ENCODE data around the gene FBLN7.
"Not testable (repeated sequence)": the region's sequence is repeated elsewhere in the genome, so short reads cannot be mapped to it uniquely, and the experiment has no call there.

Gene FBLN7

DNA sequence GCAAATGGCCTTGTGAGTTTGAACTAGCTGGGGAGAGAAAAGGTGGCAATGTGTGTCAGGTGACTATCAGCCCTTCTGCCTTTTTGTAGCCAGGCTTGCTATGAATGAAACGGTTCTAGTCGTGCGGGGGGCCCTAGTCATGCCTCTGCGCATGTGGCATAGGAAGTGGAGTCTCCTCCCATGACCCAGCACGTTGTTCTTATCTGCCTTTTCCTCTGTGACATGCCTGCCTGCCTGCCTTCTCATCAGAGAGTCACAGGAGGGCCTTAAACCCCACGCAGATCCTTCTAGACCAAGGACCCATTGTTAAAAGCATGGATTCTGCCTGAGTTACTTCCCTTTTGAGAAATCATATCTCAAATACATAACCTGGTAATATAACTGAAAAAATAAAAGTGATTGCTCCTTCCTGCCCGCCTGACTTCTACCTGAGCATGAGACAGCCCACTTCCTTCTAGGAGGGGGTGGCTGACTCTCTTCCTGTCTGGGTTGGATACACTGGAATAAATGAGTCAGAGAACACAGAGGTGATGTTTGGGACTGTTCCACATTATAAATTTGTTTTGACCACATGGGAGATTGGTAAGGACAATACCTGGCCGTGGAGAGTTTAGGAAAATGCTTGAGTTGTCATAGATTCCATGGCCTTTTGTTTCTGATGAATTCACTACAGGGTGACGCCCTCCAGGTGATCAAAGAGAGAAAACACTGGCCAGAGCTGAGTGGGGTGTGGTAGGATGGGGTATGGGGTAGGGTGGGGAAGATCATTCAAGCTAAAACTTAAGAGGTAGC, 49.8 kb downstream of the FBLN7 start:
- DNase-seq: peak; percentile 80

- DNase-seq: no peak
Observed at GRCh38 chr2:112189001-112189556, 50.9 kb downstream of the FBLN7 start.

DNA sequence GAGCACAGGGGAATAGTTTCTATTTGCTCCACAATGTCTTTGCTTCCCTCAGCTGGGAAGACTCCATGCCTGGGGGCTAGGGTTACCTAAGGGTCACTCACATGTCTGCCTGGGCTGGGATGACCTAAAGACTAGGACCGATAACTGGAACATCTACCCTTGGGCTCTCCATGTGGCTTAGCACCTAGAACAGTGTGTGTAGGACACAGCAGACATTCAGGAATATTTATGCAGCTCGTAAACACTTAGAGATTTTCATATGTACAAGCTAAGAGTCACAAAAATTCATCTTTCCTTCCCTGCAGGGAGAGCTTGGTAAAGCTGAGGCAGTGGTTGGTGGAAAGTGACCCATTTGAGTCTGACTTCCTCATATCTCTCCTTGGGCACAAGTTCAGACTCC, 55.8 kb downstream of the FBLN7 start:
- no peak for DNase-seq

GRCh38 chr2:112194482-112194881, 56.3 kb downstream of the FBLN7 start:
- no peak for DNase-seq

GRCh38 chr2:112195167-112195766, 57.1 kb downstream of the FBLN7 start:
- DNase-seq: no peak

DNA sequence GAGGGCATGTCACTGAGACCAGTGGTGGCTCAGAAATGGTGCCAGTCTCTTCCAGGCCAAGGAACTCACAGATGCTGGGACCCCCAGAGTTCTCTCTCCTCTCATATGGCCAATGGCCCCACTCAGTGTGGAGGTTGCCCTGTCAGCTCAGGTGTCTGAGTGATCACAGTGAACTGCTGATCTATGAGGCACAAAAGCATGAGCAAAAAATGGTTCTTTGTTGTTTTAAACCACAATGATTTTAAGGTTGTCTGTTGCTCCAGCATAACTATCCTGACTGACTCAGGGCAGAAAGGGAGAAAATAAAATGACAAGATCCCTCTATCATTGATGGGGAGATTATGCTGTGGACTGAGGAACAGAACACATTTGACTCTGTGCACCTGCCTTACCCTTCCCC, 57.8 kb downstream of the FBLN7 start:
- no peak for DNase-seq

DNA sequence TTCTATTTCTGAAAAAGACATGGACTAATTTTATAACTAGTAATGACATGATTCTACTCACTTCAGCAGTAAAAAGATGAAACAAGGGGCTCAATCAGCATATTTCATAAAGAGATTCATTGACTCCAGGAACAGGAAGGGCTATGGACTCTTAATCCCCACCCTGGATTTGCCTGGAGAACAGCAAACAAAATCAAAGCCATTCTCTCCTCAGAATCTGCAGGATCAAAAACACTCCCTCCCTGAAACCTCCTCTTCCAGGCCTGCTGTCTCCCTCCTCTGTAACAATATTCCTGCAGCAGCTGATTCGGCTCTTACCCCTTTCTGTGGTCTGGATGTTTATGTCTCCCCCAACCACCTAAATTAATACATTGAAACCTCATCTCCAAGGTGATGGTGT, 59.7 kb downstream of the FBLN7 start:
- DNase-seq: no peak

DNA sequence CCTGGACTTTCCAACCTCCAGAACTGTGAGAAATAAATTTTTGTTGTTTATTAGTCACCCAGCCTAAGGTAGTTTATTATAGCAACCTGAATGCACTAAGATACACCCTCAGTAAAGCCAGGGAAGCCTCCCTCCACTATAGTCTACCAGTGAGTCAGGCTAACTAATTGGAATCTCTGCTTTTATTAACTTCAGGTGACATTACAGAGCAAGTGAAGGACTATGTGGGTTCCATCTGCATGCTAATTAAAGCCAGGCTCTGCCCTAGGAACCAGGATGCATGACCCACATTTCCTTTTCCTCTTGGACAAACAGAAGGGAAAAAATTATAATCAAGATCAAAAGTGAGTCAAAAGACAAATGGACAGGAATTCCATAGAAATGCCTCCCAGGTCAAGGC, 60.6 kb downstream of the FBLN7 start:
- no peak for DNase-seq

DNA sequence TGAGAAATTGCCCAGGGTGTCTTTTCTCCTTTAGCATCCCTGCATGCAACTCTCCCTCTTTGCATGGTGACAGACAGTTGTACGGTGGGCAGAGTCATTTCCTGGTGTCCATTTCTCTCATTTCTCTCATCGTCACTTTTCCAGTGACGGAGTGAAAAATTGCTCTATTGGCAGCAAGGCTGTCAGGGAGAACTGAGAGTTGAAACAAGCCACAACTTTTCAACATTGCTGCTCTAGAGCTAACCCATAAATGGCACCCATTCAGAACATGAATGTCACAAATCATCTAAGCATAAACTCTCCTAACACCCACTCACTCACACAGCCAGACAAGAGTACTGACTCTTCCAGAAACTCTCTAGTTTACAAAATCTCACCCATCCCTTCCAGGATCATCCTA, 61.0 kb downstream of the FBLN7 start:
- DNase-seq: no peak

DNA sequence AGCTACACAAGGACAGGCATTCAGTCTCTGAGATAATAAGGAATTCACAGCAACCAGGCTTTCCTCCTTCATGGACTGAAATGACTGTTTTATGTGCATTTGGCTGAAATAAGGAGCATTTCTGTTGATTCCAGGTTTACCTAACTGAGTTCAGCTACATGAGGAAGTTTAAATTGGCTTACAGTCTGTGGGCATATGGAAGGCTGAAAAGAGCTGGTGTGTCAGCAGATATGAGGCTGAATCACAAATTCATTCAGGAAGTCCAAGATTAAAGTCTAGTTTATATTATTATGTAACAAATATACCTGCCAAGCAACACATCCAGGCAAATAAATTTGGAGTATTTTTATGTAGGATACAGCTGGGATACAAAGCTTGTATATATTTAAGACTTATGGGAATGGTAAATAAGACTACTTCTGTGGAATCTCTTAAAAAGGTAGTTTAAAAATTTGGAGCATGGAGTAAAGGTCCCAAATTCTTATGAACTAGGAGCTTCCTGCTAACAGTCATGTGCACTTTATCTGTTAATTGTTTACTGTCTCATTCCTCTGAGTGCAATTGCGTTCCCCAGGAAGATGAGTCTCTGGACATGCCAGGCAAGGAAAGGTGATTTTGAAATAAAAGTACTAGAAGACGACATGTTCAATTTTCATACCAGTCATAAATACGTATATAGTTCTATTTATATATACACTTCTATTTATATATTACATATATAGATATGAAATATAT, 63.7 kb downstream of the FBLN7 start:
- no peak for DNase-seq

DNA sequence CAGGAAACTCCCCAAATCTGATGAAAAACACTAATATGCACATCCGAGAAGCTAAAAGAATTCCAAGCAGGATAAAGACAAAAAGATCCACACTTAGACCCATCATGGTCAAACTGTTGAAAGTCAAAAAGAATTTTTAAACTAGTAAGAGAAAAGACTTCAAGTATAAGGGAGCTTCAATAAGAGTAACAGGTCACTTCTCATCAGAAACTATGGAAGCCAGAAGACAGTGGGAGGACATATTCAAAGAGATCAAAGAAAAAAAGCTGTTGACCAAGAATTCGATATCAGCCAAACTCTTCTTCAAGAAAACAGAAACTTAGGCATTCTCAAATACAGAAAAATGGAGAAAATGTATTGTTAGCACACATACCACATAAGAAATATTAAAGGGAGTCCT, 66.2 kb downstream of the FBLN7 start:
- no peak for DNase-seq

DNA sequence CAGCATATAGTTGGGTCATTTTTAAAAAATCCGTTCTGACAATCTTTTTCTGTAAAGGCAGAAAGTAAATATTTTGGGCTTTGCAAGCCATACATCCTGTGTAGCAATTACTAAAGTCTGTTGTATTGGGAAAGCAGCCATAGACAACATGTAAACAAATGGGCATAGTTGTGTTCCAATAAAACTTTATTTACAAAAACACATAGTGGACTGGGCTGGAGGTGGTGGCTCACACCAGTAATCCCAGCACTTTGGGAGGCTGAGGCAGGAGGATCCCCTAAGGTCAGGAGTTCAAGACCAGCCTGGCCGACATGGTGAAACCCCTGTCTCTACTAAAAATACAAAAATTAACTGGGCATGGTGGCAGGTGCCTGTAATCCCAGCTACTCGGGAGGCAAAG, 69.7 kb downstream of the FBLN7 start:
- DNase-seq: not testable (repeated sequence)

DNA sequence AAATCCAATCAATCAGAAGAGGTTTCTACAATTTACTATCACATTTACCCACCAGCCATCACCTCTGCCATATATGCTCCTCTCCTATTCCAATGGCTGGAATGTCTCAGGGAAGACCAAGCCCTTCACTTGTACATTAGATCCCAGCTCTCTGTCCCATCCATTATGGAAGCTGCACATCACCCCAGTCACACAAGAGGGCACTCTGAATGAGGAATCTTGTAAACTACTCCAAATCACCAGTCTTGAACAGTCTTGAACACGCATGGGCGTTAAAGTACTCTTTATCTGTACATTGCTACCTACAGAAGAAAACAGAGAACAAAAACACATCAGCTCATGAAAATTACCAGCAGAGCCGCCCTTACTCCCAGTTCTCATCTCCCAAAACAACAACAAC, 78.0 kb downstream of the FBLN7 start:
- DNase-seq: no peak

- DNase-seq: no peak
Observed at GRCh38 chr2:112217854-112218253, 79.7 kb downstream of the FBLN7 start.

GRCh38 chr2:112220186-112220585, 82.0 kb downstream of the FBLN7 start:
- DNase-seq: no peak

GRCh38 chr2:112220831-112221230, 82.6 kb downstream of the FBLN7 start:
- no peak for DNase-seq

GRCh38 chr2:112229348-112229747, 91.2 kb downstream of the FBLN7 start:
- DNase-seq: no peak

GRCh38 chr2:112230371-112230770, 92.2 kb downstream of the FBLN7 start:
- no peak for DNase-seq
